Forelimb muscle (tissue), 1 donor: ENCODE data around the gene UBR4. TPM values are rescaled to one million over a fixed set of nuclear protein-coding genes. Genes with fewer than 3 reads are reported as not detected.

Experiments used
- DNase-seq: peaks from one replicate; pipeline ENCODE4 v3.0.0-alpha.2; 2013; ENCODE audit warnings: low read depth
- polyA plus RNA-seq: library from polyadenylated mRNA; unstranded; fragments of 120-200 nt; gene quantifications from one replicate; pipeline ENCODE4 v1.2.1, GENCODE V29; 2013; ENCODE audit not compliant: insufficient read length

Gene UBR4
- polyA plus RNA-seq, 1 donor, result 71.2 TPM

GRCh38 chr1:19057784-19058475 lies 152.1 kb downstream of the UBR4 start:
- DNase-seq, result no peak

DNA sequence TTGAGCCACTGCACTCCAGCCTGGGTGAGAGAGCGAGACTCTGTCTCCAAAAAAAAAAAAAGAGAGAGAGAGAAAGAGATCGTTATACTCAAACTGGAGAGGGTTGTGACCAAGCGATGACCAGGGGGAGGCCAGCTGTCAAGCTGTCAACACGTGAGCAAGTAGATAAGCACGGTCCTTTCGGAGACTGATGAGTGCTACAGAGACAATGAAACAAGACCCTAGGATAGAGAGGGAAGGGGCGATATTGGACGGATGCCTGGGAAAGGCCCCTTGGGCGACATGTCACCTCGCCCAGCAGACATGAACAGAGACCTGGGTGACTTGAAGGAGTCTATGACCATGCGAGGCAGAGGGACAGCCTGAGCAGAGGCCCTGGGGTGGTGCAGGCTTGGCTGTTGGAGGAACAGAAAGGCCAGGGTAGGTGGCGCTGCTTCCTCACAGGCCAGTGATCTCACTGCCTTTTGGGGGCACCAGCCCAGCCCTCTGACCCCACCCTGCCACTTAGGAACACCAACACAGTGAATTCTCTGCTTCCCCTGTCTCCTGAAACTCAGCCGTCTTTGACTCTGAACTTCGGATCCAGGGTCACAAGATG lies 152.8 kb downstream of the UBR4 start:
- no peak for DNase-seq

DNA sequence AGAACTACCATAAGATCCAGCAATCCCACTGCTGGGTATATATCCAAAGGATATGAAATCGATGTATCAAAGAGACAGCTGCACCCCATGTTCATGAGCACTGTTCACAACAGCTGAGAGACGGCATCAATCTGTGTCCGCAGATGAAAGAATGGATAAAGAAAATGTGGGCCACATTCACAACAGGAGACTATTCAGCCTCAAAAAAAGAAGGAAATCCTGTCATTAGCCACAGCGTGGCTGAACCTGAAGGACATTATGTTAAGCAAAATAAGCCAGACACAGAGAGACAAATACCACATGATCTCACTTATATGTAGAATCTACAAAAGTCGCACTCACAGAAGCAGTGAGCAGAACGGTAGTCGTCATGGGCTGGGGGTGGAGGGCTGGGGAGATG lies 154.4 kb downstream of the UBR4 start:
- DNase-seq, result no peak

DNA sequence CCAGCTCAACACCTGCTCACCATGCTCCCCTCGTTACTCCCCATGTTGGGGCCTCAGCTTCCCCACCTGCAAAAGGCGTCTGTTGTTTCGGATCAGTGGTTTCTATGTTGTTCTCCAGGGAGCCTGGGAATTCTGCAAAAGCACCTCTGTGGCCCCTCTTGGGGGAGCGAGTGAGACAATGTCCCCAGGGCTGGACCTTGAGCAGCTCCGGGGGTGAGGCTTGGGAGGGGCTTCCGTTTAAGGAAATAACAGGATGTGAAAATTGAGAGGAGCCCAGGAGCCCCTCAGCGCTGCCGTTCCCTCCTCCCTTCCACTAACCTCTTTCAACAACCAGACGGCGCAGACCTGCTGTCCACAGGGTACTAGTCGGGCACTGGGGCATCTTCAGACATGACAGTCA lies 155.1 kb downstream of the UBR4 start:
- no peak for DNase-seq

GRCh38 chr1:19054216-19054615 lies 155.8 kb downstream of the UBR4 start:
- DNase-seq, result no peak

GRCh38 chr1:19053486-19053885 lies 156.6 kb downstream of the UBR4 start:
- no peak for DNase-seq

- DNase-seq, result no peak
These were observed 160.3 kb downstream of the UBR4 start for GRCh38 chr1:19049798-19050197.

DNA sequence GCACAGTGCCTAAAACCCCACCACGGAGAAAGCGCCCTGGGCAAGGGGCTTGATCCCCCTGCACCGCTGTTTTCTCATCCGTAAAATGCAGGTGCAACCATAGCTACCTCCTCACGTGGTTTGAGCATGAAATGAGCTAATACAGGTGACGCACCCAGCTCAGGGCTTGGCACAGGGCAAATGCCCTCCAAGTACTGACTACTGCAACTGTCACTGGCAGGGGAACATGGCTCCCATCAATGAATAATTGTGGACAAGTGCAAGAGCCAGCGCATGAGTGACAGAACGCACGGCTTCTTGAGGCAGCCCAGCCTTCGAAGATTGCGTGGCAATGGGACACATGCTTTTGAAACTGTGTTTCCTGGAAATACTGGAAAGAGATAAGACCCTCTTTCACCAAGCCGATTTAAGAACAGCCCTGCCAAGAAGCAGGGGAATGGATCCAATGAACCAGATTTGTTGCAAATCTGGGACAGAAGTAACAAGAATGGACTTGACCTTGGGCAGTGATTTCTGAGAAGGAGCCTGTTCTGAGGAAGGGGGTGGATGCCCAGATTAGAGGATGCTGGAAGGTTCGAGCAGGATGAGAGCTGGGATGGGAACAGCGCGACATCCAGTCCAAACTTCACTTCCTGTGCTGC lies 160.8 kb downstream of the UBR4 start:
- DNase-seq, result no peak

DNA sequence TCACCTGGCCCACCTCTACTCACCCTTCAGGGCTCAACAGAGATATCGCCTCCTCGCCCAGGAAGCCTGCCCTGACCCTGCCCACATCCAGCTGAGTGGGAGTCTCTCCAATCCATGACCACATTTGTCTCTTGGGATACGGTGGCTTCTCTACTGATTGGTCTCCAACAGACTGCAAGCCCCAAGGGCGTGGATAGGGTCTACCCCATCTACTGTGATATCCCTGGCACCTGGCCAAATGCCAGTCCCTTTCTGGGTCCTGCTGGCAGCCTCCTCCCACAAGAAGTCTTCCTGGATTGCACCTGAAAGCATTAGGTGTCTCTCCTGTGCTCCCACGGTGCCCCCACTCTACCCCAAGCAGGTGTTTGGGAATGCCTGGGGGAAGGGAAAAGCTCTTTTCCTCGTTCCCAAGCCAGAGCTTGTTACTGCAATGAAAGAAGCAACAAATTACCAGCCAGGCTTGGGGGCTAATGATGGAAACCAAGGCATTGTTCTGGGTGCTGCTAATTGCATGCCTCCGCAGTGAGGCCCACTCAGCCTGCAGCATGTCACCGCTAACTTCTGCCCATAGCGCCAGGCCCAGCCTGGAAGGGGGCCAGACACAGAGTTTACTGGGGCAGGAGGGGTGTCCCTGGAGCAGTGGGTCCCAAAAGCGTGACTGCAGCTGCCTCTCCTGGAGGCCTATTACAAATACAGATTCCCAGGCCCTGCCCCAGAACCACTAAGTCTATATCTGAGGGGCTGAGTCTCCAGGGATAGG lies 162.9 kb downstream of the UBR4 start:
- DNase-seq, result no peak

DNA sequence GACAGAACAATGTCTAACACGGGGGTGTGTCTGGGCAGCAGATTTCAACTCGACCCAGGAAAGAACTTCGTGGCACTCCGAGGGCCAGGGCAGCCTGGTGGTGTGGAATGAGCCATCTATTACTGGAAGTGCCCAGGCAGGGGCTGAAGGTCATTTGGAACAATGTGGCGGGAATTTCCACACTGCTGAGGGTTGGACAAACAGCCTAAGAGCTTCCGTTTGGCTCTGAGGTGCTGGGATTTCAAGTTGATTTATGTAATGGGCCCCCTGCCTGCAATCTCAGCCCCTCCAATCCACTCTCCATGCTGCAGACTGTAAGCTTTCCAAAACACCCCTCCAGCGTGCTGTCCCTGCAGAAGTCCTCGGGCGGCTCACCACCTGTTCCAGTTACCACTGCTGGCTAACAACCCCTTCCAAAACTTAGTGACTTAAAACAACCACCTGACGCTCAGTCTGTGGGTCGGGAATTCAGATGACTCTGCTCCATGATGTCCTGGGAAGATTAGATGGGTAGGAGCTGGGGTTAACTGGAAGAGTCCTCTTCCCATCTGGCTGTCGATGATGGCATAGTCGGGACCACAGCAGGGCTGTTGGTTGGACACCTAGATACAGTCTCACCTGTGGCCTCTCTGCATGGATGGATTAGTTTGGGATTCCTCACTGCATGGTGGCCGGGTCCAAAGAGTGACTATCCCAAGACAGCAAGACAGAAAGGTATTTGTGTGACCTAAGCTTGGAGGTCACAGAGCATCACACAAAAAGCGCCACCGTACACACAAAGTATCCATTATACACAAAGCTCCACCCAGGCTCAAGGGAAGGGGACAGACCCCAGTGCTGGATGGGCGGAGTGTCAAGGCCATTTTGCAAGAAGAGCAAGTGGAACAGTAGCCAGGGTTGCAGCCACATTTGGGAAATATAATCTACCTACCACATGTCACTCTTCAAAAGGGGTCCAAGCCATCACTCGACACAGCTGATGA lies 163.9 kb downstream of the UBR4 start:
- DNase-seq, result no peak

DNA sequence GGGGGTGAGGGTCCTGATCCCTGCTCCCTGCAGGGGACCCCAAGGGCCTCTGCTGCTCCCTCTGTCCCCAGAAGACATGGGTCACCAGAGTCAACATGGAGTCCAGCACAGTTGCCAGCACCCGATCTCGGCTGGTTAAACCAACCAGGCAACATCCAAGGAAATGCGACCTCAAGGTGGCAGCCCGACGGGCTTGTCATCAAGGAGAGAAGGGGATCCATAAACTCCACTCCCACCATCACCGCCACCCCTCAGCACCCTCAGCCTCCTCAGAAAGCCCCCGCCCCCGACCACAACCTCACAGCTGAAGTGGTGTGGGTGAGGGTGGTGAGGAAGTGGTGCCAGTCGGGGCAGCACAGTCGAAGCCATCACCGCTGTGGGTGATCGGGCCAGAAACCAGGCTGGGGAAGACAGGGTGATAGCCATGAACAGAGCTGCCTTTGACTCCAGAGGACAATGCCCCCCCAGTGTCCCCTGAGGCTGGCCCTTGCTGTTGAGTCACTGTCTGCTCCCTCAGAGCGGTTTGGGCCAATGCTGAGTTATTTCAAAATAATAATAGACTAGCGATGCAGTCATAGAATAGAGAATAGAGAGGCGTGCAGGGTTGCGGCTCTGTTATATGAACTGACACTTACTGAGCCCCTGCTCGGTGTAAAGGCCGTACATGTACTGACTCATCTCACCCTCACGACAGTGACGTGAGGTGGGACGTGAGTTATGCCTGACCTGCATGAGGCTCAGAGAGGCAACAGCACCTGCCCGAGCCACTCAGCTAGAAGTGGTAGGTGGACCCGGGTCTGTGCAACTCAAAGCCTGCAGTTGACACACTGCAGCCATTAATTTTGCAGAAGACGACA lies 164.9 kb downstream of the UBR4 start:
- DNase-seq, result no peak

DNA sequence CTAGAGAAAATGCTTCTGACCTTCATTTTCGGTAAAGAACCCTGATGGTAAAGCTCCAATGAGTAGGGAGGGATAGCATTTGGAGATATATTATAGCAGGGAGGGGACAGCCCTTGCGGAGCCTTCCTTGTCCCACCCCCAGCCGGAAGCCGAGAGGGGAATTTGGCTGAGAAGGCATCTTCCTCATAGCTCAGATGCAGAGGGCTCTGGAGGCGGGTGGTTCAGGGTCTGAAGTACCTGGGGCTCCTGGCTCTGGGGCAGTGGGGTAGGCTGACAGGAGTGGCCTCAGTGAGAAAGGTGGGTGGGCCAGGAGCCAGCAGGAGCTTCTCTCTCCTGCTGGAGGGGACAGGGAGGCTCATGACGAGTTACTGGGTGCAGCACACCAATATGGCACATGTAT lies 165.6 kb downstream of the UBR4 start:
- no peak for DNase-seq

DNA sequence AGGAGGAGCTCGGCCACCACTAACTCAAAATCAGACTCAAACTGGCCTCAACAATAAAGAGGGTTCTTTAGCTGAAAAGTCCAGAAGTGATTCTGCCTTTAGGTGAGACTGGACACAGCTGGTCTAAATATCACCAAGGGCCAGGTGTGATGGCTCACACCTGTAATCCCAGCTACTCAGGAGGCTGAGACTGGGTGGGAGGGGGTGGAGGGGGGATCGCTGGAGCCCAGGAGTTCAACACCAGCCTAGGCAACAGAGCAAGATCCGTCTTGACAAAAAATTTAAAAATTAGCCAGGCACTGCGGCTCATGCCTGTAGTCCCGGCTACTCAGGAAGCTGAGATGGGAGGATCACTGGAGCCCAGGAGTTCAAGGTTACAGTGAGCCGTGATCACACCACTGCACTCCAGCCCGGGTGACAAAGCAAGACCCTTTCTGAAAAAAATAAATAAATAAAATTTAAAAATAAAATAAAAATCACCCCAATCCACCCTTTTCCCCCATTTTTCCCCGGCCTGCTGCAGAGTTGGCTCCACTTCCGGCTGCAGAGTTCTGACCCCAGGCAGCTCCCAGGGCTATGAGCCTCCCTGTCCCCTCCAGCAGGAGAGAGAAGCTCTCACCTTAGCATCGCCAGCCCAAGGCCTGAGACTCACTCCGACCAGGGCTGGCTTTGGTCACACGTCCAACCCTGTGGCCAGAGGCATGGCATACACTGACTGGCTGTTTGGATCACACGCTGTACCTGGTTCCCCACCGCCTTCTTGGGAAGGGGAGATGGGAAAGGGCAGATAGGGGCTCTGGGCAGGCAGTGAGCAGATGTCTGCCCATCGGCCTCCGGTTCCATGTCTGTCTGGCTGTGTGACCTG lies 166.3 kb downstream of the UBR4 start:
- no peak for DNase-seq

DNA sequence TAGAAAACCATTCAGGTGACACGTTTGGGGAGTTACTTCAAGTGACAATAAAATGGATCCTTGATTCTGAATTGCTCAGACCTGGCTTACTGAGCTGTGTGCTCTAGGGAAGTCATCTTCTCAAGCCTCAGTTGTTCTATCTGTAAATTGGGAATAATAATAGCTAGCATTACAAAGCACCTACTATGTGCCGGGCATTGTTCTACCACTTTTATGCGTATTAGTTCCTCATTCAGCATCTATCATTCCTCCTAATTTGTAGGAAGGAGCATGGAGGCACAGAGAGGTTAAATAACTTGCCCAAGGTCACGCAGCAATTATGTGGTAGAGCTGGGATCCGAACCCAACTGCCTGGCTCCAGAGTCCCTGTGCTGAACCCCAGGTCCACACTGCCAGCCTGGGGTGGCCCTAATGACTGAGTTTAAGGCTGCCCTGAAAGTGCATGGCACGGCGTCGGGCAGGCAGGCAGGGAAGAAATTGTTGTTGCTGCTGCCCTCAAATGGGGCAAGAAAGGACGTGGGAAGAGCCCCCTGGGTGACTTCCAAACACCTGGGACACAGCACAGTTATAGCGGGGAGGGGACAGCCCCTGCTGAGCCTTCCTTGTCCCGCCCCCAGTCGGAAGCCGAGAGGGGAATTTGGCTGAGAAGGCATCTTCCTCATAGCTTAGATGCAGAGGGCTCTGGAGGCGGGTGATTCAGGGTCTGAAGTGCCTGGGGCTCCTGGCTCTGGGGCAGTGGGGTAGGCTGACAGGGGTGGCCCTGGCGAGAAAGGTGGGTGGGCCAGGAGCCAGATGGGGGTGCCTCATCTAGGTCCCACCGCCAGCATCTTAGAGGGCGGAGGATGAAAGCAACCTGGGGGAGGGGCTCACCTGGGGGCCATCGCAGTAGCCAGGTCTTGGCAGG lies 167.1 kb downstream of the UBR4 start:
- DNase-seq, result no peak

DNA sequence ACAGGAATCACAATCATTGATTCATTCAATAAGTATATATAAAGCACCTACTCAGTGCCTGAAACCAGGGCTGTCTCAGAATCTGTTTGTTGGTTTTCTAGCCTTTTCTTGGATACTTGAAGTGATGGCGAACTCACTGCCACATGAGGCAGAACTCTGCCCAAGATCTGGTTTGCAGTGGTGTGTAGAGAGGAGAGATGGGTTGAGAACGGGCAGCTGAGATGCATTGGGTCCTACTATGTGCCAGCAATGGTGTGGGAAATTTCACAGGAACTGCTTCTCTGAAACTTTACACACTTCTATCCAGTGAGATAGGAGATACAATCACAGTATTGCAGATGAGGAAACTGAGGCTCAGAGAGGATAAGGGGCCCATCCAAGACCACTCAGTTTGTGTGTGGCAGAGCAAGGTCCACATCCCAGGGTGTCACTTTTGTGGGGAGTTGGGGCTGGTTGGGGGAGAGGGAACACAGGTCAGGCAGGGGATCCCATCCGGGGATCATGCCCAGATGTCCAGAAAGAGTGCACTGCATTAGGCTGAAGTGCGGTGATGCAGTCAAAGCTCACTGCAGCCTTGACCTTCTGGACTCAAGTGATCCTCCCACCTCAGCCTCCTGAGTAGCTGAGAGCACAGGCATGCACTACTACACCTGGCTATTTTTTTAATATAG lies 169.9 kb downstream of the UBR4 start:
- DNase-seq, result no peak

GRCh38 chr1:19038732-19039131 lies 171.3 kb downstream of the UBR4 start:
- DNase-seq, result no peak

DNA sequence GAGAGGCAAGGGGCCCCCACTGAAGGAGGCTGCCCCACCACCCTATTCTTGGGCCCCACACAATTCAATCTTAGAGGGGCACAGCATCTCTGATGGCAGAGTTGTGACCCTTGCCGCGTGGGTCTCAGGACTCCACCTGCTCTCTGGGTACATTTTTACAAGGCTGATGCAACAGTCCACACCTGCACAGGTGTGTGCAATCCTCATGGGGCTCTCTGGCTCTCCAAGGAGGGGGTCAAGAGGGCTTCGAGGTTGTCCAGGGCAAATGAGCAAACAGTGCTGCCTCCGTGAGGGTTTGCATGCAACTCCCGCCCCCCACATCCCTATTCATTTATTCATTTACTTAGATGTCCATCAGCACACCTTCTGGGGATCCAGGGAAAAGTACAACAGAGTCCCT lies 172.0 kb downstream of the UBR4 start:
- no peak for DNase-seq

GRCh38 chr1:19037659-19038058 lies 172.4 kb downstream of the UBR4 start:
- DNase-seq, result no peak
